GM12878 (cell line): ENCODE results near the gene NPC2. TPM values are rescaled to one million over a fixed set of nuclear protein-coding genes. Genes with fewer than 3 reads are reported as not detected.

Experiments
- ATAC-seq: fragments of 200-7000 bp; cut with Tn5 transposase; 3 replicates; pipeline ENCODE4 v1.9.1; 2020; ENCODE audit warnings: mild to moderate bottlenecking, moderate library complexity
- BruUV-seq: library from RNA; stranded (reverse); fragments of 400-500 nt; replicated peaks from 2 replicates; lab custom pipeline; 2021; lab: Mats Ljungman, UMichigan
- CTCF ChIA-PET: fragments of 300-600 bp; sonication (Branson Sonifier 250); formaldehyde crosslinking; extraction: SDS; loops from one replicate; lab custom pipeline; 2021; ENCODE audit warnings: inconsistent platforms; lab: Yijun Ruan, JAX
- POLR2A ChIA-PET: fragments of 350-600 bp; formaldehyde crosslinking; extraction: SDS; loops from one replicate; lab custom pipeline; 2021; ENCODE audit warnings: inconsistent platforms; lab: Charles Lee
- RAD21 ChIA-PET: fragments of 300-600 bp; sonication (Branson Sonifier 250); formaldehyde crosslinking; loops from one replicate; lab custom pipeline; 2023; ENCODE audit warnings: antibody characterized with exemption; ENCODE audit not compliant: unreplicated experiment; lab: Charles Lee
- SMC1A ChIA-PET: fragments of 300-600 bp; sonication (Branson Sonifier 250); formaldehyde crosslinking; loops from one replicate; lab custom pipeline; 2023; ENCODE audit not compliant: unreplicated experiment, uncharacterized antibody; lab: Charles Lee
- DNase-seq: peaks from one replicate; pipeline ENCODE4 v3.0.0-alpha.2; 2011; ENCODE audit warnings: low read depth, low spot score
- FAIRE-seq: peaks from 3 replicates; lab custom pipeline; 2011; peaks lifted over from hg19 to GRCh38; lab: Jason Lieb, UNC
- H2AFZ ChIP-seq: 2 replicates; pipeline ENCODE4 v1.6.0; 2011; ENCODE audit warnings: low read depth, low read length, control low read depth; ENCODE audit not compliant: control insufficient read depth
- H3K27ac ChIP-seq: 2 replicates; pipeline ENCODE4 v1.5.1; 2011; ENCODE audit warnings: control low read depth; ENCODE audit not compliant: control insufficient read depth, insufficient read depth
- H3K27me3 ChIP-seq, 2 experiments: replicated peaks in 1 of 2; 2 replicates each; pipeline versions ENCODE4 v1.6.0 to v1.6.1; 2011; ENCODE audit warnings: low read length in 1 of 2; ENCODE audit not compliant: control insufficient read depth in 2 of 2, insufficient read depth in 2 of 2
- H3K36me3 ChIP-seq, 2 experiments: 2 replicates each; pipeline ENCODE4 v1.5.1; 2011; ENCODE audit warnings: low read length in 1 of 2; ENCODE audit not compliant: control insufficient read depth in 2 of 2, insufficient read depth in 2 of 2
- H3K4me1 ChIP-seq: 2 replicates; pipeline ENCODE4 v1.6.1; 2011; ENCODE audit warnings: mild to moderate bottlenecking, low read length, moderate library complexity, mixed read lengths; ENCODE audit not compliant: control insufficient read depth, insufficient read depth
- H3K4me2 ChIP-seq: 2 replicates; pipeline ENCODE4 v1.6.0; 2011; ENCODE audit warnings: control low read depth; ENCODE audit not compliant: control insufficient read depth, insufficient read depth
- H3K4me3 ChIP-seq: fragments of 200-600 bp; sonication (generic); 2 replicates; pipeline ENCODE4 v1.5.1; 2016
- H3K79me2 ChIP-seq: 2 replicates; pipeline ENCODE4 v1.6.0; 2011; ENCODE audit warnings: low read length; ENCODE audit not compliant: control insufficient read depth, insufficient read depth
- H3K9ac ChIP-seq: 2 replicates; pipeline ENCODE4 v1.8.0; 2011; ENCODE audit warnings: low read length, control low read depth, mixed read lengths; ENCODE audit not compliant: control insufficient read depth, insufficient read depth
- H3K9me3 ChIP-seq: replicated peaks from 3 replicates; pipeline ENCODE4 v1.5.1; 2011; ENCODE audit warnings: mild to moderate bottlenecking, low read length; ENCODE audit not compliant: control insufficient read depth, insufficient read depth
- H4K20me1 ChIP-seq: 2 replicates; pipeline ENCODE4 v1.6.0; 2011; ENCODE audit not compliant: control insufficient read depth, insufficient read depth
- E2F4 ChIP-seq: IDR thresholded peaks from 2 replicates; pipeline ENCODE4 v1.6.1; 2012; ENCODE audit warnings: low read depth, low read length, improper control_type of control experiment
- GATAD2B ChIP-seq: fragments of 450-650 bp; conservative IDR thresholded peaks from 2 replicates; pipeline ENCODE4 v1.6.1; 2017; ENCODE audit warnings: low read depth, mild to moderate bottlenecking, moderate library complexity
- KAT2A ChIP-seq: conservative IDR thresholded peaks from 2 replicates; pipeline ENCODE4 v1.6.1; 2011; ENCODE audit warnings: low read depth, low read length; ENCODE audit not compliant: control insufficient read depth
- MEF2A ChIP-seq: IDR thresholded peaks from 2 replicates; pipeline ENCODE4 v1.6.1; 2011; ENCODE audit warnings: low read depth, mild to moderate bottlenecking, low read length, moderate library complexity; ENCODE audit not compliant: insufficient read depth
- POLR2A ChIP-seq: IDR thresholded peaks from 2 replicates; pipeline ENCODE4 v1.6.1; 2011; ENCODE audit warnings: low read depth, mild to moderate bottlenecking, low read length
- SIN3A ChIP-seq: IDR thresholded peaks from 2 replicates; pipeline ENCODE4 v1.6.1; 2012; ENCODE audit warnings: low read depth, low read length, improper control_type of control experiment
- WGBS: methylation state at CpG from one replicate; pipeline ENCODE4 v1.1.6; 2016; ENCODE audit warnings: low lambda C conversion rate; ENCODE audit not compliant: insufficient replicate concordance, insufficient coverage; ENCODE audit errors: missing lambda C conversion rate; 5-methylcytosine and 5-hydroxymethylcytosine counted together
- in situ Hi-C: fragments of 300-500 bp; cut with MboI; formaldehyde crosslinking; loops from 9 replicates; pipeline ENCODE4 v1.14.3; 2018; ENCODE audit warnings: mixed read lengths
- intact Hi-C: fragments of 100-400 bp; cut with micrococcal nuclease; formaldehyde crosslinking; loops from one replicate; pipeline ENCODE4 v1.14.2; 2022; ENCODE audit not compliant: unreplicated experiment
- polyA plus RNA-seq, 11 experiments: library from polyadenylated mRNA; depleted of rRNA in 4 of 11; unstranded in 6 of 11; stranded (reverse) in 5 of 11; fragments of >200 nt; fragmentation: Nextera tagmentation in 4 of 11; fragmentation: Illumina TruSeq in 1 of 11; extraction: Ambion mirVana in 4 of 11; extraction: Trizol in 1 of 11; gene quantifications; 1 replicate in 1 of 11; 2 replicates in 10 of 11; pipeline versions ENCODE4 v1.2.1 to v1.2.3, GENCODE V29; 2011 to 2016; ENCODE audit warnings: inconsistent platforms in 2 of 11, missing spikeins in 2 of 11, low read depth in 1 of 11
- total RNA-seq, 4 experiments: library from RNA; depleted of rRNA in 3 of 4; stranded (reverse); fragments of >200 nt in 3 of 4; fragmentation: Illumina TruSeq in 1 of 4; extraction: Trizol in 1 of 4; gene quantifications; 2 replicates each; pipeline versions ENCODE4 v1.2.1 to v1.2.3, GENCODE V29; 2013 to 2021
- TF ChIP-seq, protein P1 (sequence below): fragments of 150-350 bp; IDR thresholded peaks from 2 replicates; pipeline ENCODE4 v1.6.1; 2016; ENCODE audit warnings: low read depth, low read length
- TF ChIP-seq, protein P2 (sequence below): IDR thresholded peaks from 2 replicates; pipeline ENCODE4 v1.6.1; 2012; ENCODE audit warnings: low read depth, low read length, improper control_type of control experiment

Gene NPC2
- total and polyA plus RNA-seq, 10 of the 15 experiments (the other 5 are each of a cell fraction or from before 2014, with no cell fraction given): 29.5 to 109 (median 59.1) TPM

GRCh38 chr14:74511966-74512830, 19.1 kb upstream of the NPC2 start:
- H3K4me1 ChIP-seq: peaks cover 13% of the 10 kb centered on the region
- H2AFZ ChIP-seq: no peak overlapping the region
- H3K9me3 ChIP-seq: no peaks in the 10 kb centered on the region
- WGBS: 24% methylated on average over 10 of the region's 10 CpGs
- ChIA-PET RAD21 (no interaction called here), SMC1A (no interaction called here), CTCF (no interaction called here), POLR2A (no interaction called here)
- in situ Hi-C loops (no loop called here), intact Hi-C loops (no loop called here)
- H3K79me2 ChIP-seq: no peaks in the 10 kb centered on the region
- no peak overlapping the region for H3K4me2 ChIP-seq
- no peak overlapping the region for H3K27ac ChIP-seq
- DNase-seq (no peak), ATAC-seq (no peak), FAIRE-seq (no peak)
- H3K9ac ChIP-seq: no peak overlapping the region
- no TSS peak for BruUV-seq
- H4K20me1 ChIP-seq: no peaks in the 10 kb centered on the region
- H3K27me3 ChIP-seq: no peaks in the 10 kb centered on the region; a peak in 1 of 4 replicates
- H3K36me3 ChIP-seq: no peaks in the 10 kb centered on the region
- TF ChIP-seq, protein P1, sequence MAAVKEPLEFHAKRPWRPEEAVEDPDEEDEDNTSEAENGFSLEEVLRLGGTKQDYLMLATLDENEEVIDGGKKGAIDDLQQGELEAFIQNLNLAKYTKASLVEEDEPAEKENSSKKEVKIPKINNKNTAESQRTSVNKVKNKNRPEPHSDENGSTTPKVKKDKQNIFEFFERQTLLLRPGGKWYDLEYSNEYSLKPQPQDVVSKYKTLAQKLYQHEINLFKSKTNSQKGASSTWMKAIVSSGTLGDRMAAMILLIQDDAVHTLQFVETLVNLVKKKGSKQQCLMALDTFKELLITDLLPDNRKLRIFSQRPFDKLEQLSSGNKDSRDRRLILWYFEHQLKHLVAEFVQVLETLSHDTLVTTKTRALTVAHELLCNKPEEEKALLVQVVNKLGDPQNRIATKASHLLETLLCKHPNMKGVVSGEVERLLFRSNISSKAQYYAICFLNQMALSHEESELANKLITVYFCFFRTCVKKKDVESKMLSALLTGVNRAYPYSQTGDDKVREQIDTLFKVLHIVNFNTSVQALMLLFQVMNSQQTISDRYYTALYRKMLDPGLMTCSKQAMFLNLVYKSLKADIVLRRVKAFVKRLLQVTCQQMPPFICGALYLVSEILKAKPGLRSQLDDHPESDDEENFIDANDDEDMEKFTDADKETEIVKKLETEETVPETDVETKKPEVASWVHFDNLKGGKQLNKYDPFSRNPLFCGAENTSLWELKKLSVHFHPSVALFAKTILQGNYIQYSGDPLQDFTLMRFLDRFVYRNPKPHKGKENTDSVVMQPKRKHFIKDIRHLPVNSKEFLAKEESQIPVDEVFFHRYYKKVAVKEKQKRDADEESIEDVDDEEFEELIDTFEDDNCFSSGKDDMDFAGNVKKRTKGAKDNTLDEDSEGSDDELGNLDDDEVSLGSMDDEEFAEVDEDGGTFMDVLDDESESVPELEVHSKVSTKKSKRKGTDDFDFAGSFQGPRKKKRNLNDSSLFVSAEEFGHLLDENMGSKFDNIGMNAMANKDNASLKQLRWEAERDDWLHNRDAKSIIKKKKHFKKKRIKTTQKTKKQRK: no peak
- TF ChIP-seq KAT2A: no peak
- no peak for TF ChIP-seq E2F4
- TF ChIP-seq, protein P2, sequence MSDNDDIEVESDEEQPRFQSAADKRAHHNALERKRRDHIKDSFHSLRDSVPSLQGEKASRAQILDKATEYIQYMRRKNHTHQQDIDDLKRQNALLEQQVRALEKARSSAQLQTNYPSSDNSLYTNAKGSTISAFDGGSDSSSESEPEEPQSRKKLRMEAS: no peak
- no peak for TF ChIP-seq MEF2A
- no peak for TF ChIP-seq SIN3A
- TF ChIP-seq POLR2A: no peak
- no peak for TF ChIP-seq GATAD2B
- no peak overlapping the region for H3K4me3 ChIP-seq
